Peyer's patch (tissue), 4 donors: ENCODE data around the gene NRL.

ENCODE experiments used
- CTCF ChIP-seq, 6 experiments: fragments of 450-650 bp in 4 of 6; fragments of 200-600 bp in 2 of 6; sonication (generic) in 1 of 6; IDR thresholded peaks; one replicate each; pipeline ENCODE4 v1.5.1; 2017 to 2019; ENCODE audit warnings: antibody characterized with exemption in 6 of 6, mild to moderate bottlenecking in 3 of 6, moderate library complexity in 1 of 6
- POLR2A ChIP-seq, 2 donors: fragments of 450-650 bp; IDR thresholded peaks; one replicate each; pipeline ENCODE4 v1.5.1; 2017; ENCODE audit warnings: antibody characterized with exemption in 2 of 2, mild to moderate bottlenecking in 2 of 2, moderate library complexity in 2 of 2

- TF ChIP-seq CTCF (IDR thresholded peaks at IDR 0.05) (no peak), POLR2A (IDR thresholded peaks at IDR 0.05) (no peak)
These were observed 18.2 kb upstream of the NRL start for GRCh38 chr14:24132976-24133375.
